HG03135 (cell line): ENCODE measurements around the gene PGM2L1.

Source experiments
- ATAC-seq: cut with Tn5 transposase; IDR thresholded peaks from one replicate; pipeline ENCODE4 v1.9.1; 2021; ENCODE audit warnings: mild to moderate bottlenecking, moderate library complexity; ENCODE audit not compliant: unreplicated experiment

PGM2L1 gene

GRCh38 chr11:74307434-74307833 is 90.8 kb downstream of the PGM2L1 start:
- ATAC-seq = no peak

GRCh38 chr11:74306435-74307175 is 91.6 kb downstream of the PGM2L1 start:
- ATAC-seq = no peak

GRCh38 chr11:74299015-74299414 is 99.2 kb downstream of the PGM2L1 start:
- no peak for ATAC-seq

- ATAC-seq = no peak
Observed at GRCh38 chr11:74297484-74297883, 100.7 kb downstream of the PGM2L1 start.

GRCh38 chr11:74288911-74289310 is 109.3 kb downstream of the PGM2L1 start:
- no peak for ATAC-seq

GRCh38 chr11:74288161-74288560 is 110.1 kb downstream of the PGM2L1 start:
- no peak for ATAC-seq

- no peak for ATAC-seq
Observed at GRCh38 chr11:74284466-74284865, 113.8 kb downstream of the PGM2L1 start.

GRCh38 chr11:74283580-74284180 is 114.6 kb downstream of the PGM2L1 start:
- no peak for ATAC-seq

GRCh38 chr11:74282914-74283371 is 115.3 kb downstream of the PGM2L1 start:
- no peak for ATAC-seq

GRCh38 chr11:74282421-74282820 is 115.8 kb downstream of the PGM2L1 start:
- ATAC-seq = no peak

GRCh38 chr11:74280494-74280893 is 117.7 kb downstream of the PGM2L1 start:
- no peak for ATAC-seq
